Measurements from ENCODE around the gene GLT8D2.

The GLT8D2 gene

DNA sequence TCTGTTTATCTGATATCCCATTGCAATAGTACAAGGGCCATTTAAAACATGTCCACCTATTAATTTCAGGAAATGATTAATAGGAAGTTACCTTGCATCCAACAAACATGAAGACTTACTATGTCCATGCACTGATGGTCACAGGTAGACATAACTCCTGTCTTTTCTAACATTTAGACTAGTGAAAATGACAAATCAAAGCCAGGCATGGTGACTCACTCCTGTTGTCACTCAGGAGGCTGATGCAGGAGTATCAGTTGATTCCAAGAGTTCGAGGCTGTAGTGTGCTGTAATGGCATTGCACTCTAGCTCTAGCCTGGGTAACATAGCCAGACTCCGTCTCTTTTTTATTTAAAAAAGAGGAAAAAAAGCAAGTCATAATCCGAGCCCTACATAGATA is 105.0 kb downstream of the GLT8D2 start:
- no peak for DNase-seq
